ENCODE measurements around the gene SLC23A3.

The SLC23A3 gene

DNA sequence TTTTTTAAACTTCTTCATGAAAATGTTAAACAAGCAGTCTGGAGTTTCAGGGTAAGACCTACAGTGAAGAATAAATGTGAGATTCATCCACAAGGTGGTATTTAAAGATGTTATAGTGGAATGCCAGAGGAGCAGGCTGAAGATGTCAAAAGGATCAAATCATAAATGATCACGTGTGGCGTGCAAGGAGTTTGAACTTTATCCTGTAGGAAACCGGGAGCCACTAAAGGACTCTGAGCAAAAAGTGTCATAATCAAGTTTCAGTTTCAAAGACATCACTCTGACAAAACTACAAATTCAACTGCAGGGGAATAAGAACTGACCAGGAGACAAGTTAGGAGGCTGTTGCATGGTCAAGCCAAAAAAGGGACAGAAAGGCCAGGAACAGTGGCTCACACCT is 29.1 kb downstream of the SLC23A3 start:
- no peak for DNase-seq

DNA sequence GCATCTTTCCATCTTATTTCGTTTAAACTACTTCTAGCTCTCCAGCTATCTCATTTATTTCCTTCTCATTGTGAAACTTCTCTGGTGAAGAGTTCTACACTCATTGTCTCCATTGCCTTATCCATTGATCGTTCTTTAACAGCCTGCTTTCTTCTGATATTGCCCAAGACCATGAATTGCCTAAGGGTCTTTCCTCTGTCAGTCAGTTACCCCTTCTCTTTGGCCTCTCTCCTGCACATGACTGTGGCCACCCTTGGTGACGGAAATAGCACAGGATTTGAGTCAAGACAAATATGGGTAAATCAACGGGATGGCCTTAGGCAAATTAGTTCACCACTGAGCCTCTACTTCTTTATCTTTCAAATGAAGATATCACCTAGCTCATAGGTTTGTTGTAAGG is 35.9 kb downstream of the SLC23A3 start:
- DNase-seq: no peak

DNA sequence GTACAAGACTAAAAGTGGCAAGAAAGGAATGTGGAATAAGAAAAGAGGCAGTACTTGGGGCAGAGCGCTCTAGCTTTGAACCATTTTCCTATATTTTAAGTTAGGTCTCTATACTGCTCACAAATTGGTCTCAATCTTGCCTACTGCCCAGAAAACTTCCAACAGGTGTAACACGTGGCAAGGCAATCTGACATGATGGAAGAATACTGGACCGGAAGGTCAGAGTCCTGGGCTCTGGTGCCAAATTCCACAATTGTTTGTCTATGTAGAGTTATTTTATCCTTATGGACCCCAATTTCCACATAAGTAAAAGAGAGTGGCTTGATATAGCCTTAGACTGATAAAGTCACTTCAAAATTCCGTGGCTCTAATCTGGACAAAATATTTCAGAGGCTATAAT is 38.1 kb downstream of the SLC23A3 start:
- no peak for DNase-seq

DNA sequence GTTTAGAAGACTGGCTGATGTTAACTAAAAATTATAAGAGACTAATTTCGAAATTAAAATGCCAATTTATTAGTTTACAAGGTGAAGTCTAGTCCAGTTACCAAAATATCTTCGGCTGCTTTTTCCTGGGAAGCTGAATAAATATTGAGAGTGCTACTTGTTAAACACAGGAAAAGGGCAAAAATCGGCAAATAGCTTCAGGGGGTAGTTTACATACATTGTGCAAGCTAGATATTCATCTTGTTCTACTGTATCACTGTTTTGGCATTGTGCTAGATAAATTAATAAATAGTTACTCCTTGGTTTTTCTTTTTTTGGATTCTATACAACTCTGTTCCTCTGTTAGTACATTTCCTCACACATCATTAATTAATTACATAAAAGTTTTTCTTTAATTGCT is 38.5 kb downstream of the SLC23A3 start:
- DNase-seq: no peak

DNA sequence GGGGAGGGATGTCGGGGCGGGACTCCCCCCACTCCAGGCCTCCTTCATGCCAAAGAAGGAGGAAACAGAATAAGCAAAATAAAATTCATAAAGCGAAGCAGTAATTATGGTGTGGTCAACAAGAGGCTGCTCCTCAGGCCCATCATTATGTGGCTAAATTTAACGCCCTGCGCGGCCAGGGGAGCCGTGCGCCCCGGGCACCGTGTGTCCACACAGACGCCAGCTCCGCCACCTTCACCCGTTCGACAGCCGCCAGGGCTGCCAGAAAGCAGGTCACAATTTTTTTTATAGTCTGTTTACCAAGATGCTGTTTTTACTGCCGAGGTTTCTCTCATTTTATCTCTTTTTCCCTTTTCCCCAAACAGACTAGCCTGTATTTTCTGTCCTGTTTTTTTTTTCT is 40.2 kb downstream of the SLC23A3 start:
- DNase-seq: no peak

GRCh38 chr2:219128396-219128795 is 41.4 kb downstream of the SLC23A3 start:
- no peak for DNase-seq

DNA sequence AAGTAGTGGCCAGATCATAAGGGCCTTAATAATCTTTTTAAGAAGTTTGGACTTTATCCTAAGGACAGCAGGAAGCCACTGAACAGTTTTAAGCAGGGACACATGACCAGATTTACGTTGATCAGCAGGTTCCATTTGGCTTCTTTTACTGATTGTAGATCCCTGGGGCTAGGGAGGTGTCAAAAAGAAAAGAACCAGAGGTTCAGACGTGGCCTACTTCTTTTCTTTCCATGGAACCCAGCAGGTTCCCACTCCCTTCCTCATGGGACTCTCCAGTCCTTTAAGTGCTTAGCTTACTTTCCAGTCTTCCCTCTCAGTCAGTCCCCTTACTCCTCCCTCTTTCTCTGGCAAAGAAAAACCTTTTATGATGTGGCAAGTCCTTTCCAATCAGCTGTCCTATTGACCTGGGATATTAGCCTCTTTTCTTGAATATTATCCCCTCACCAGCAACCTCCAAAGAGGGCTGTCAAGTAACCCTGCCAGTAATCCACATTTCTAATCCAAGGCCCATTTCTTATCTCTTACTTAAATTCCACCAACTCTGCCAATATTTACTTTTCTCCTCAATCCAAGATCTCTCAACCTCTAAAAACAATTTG is 42.7 kb downstream of the SLC23A3 start:
- no peak for DNase-seq

DNA sequence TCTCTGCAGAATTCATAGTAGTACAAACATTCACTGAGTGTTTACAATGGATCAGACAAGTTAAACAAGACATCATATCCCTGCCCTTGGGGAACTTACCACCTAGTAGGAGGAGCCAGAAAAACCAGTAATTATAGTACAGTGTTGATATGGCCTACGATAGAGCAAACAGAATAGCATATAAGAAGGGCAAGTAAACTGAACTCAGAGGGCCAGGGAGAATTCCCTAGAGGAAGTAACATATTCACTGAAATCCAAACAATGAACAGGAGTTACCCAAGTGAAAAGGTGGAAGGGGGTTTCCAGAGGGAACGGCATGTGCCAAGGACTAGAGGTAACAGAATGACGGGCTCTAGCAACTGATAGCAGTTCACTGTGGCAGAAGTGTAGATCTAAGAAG is 43.3 kb downstream of the SLC23A3 start:
- DNase-seq: no peak

GRCh38 chr2:219125886-219126270 is 44.0 kb downstream of the SLC23A3 start:
- no peak for DNase-seq

- DNase-seq: no peak
These were observed 44.5 kb downstream of the SLC23A3 start for GRCh38 chr2:219125225-219125885.

- peak; percentile 15 for DNase-seq
These were observed 45.3 kb downstream of the SLC23A3 start for GRCh38 chr2:219124381-219125110.

GRCh38 chr2:219123356-219124135 is 46.3 kb downstream of the SLC23A3 start:
- DNase-seq: no peak

DNA sequence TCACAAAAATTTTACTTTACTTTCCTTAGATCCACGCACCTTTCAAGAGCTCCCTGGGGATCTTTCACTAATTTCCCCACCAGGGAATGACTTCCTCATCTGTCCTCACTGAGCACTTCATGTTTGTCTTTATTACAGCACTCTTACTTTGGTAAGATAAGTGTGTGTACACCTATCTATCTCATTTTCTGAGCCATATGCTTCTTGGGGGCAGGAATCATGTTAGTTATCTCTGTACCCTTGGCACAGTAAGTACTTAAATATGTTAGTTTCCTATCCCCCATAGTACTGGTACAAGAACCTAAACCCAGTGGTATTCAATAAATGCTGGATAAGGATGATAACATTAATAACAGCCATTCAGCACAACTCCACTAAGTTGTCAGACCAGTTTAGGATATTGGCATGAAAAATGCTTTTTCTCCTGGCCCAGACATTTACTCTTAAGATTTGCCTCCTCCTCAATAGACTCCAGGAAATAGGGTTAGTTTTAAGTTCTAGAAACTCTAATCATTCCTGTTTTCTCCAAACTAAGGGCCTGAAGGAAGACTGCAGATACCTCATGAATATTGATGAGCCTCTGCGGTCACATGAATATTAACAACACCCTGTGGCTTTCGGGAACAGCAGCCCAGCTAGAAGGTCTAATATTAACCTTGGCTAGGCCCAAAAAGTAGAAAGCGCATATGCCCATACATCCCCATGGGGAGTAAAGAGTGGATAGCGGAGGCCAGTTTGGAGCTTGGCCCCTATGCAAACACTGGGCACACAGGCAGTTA is 47.4 kb downstream of the SLC23A3 start:
- no peak for DNase-seq

GRCh38 chr2:219120082-219120481 is 49.7 kb downstream of the SLC23A3 start:
- DNase-seq: no peak

GRCh38 chr2:219119422-219120043 is 50.3 kb downstream of the SLC23A3 start:
- peak; percentile 59 for DNase-seq

- no peak for DNase-seq
These were observed 51.3 kb downstream of the SLC23A3 start for GRCh38 chr2:219118504-219118903.

GRCh38 chr2:219116776-219117646 is 52.8 kb downstream of the SLC23A3 start:
- no peak for DNase-seq

DNA sequence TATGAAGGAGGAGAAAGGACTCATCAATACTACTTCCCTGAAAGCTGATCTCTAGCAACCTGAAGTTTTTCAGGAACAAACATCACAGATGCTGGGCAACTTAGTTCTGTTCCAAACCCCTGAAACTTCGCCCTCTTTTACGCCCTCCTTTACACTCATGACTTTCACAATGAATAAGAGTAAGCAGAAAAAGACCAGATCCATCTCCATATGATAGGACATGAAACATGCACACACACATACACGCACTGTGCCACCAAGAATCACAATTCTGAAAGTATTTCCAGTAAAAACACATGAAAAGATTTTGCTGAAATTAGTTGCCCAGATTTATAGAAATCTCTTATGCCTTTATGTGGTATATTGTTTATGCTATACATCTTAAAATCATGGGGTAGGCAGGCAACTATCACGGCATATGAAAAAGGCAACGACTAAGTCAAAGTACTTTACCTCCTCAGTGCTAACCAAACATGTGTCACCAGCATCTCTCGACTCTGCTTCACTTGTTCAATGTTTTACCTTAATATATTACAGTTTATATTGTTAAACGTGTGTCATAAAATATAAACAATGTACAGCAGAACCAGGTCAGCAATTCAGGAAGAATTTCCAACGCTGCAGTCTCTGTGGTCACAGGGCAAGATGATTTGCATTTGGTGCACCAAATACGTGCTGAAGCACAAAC is 57.0 kb downstream of the SLC23A3 start:
- no peak for DNase-seq

DNA sequence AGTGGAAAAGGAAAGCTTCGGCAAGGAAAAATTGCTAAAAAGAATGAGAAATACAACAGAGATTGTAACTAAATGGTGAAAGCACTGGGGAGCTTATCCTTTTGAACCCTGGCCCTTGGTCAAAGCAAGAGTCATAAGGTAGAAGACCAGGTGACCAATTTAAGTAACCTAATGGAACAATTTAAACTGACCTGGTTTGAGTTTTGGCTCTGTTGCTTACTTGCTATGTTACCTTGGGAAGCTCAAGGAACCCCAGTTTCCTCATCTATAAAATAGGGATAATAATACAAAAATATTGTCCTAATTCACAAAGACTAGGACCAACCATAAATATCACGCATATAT is 57.8 kb downstream of the SLC23A3 start:
- DNase-seq: no peak

Measured in CD4-positive, alpha-beta T cell treated with Interleukin-17A for 1 hour (primary cell).